ENCODE measurements around the gene PATJ.
"Not testable (repeated sequence)": the region's sequence is repeated elsewhere in the genome, so short reads cannot be mapped to it uniquely, and the experiment has no call there.

Gene PATJ

DNA sequence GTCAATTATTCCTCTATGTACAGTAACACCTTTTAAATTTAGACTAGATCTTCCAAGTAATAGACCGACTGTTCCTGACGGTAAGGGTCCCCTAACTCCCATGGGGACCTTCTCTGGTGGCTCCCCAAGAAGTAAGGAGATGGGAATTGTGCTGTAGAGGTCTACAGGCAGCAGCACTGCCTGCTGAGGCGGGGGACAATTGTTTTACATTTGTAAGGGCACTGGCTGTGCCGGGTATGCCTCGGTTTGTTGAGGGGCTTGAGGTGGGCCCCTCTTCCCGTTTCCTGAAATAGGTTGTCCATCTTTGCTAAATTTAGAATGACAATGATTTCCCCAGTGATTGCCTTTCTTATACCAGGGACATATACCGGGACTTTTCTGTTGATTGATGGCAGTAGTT lies 439.3 kb downstream of the PATJ start:
- DNase-seq: no peak

- not testable (repeated sequence) for DNase-seq
Observed at GRCh38 chr1:62182157-62182556, 439.9 kb downstream of the PATJ start.

- DNase-seq: not testable (repeated sequence)
Observed at GRCh38 chr1:62183164-62184020, 441.1 kb downstream of the PATJ start.

GRCh38 chr1:62184336-62184735 lies 442.1 kb downstream of the PATJ start:
- no peak for DNase-seq

DNA sequence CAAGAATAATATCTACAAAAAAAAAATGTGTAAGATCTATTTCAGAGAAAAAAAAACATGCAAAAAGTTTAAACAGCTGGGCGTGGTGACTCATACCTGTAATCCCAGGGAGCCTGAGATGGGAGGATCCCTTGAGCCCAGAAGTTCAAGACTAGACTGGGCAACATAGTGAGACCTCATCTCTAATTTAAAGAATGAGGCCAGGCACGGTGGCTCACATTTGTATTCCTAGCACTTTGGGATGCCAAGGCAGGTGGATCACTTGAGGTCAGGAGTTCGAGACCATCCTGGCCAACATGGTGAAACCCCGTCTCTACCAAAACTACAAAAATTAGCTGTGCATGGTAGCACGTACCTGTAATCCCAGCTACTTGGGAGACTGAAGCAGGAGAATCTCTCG lies 443.0 kb downstream of the PATJ start:
- DNase-seq: not testable (repeated sequence)

DNA sequence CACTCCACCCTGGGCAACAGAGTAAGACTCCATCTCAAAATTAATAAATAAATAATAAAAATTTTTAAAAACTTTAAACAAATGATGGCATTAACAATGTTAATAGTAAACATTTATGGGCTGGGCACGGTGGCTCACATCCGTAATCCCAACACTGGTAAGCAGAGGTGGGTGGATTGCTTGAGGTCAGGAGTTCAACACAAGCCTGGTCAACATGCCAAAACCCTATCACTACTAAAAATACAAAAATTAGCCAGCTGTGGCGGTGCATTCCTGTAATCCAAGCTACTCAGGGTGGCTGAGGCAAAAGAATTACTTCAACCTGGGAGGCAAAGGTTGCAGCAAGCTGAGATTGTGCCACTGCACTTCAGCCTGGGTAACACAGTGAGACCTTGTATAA lies 443.4 kb downstream of the PATJ start:
- DNase-seq: no peak

GRCh38 chr1:62187548-62187947 lies 445.3 kb downstream of the PATJ start:
- no peak for DNase-seq

GRCh38 chr1:62188111-62188510 lies 445.8 kb downstream of the PATJ start:
- no peak for DNase-seq

DNA sequence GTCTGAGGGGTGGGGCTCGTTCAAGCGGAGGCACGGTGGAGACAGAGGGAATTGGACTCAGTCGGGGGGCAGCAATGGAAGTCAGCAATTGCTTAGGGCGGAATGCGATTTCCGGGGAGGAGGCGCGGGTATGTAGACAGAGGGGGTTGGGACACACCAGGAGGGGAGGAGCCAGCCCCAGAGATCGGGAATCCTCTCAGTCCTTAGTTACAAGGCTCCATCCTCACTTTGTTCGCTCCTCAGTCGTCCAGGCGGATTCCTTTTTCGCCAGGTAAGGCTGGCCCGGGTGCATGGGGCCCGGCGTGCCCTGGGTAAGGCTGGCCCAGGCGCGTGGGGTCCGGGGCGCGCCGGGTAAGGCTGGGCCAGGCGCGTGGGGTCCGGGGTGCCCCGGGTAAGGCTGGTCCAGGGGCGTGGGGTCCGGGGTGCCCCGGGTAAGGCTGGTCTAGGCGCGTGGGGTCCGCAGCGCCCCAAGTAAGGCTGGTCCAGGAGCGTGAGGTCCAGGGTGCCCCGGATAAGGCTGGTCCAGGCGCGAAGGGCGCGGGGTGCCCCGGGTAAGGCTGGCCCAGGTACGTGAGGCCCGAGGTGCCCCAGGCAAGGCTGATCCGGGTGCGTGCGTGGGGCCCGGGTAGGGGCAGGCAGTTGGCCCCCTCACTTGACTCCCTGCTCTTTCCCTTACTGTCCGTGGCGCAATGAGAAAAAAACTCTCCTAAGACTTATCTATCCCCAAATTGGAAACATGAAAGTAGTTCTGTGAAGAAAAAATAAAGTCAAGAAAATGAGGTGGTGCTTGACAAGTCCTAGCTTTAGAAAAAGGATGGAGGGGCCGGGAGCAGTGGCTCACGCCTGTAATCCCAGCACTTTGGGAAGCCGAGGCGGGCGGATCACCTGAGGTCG lies 452.6 kb downstream of the PATJ start, which contains the start of gene L1TD1:
L1TD1 (plus strand) TSS at position 199 of the 894 bp plus-strand sequence. CDS start 11,780 bp downstream, outside the sequence.
- DNase-seq: no peak

DNA sequence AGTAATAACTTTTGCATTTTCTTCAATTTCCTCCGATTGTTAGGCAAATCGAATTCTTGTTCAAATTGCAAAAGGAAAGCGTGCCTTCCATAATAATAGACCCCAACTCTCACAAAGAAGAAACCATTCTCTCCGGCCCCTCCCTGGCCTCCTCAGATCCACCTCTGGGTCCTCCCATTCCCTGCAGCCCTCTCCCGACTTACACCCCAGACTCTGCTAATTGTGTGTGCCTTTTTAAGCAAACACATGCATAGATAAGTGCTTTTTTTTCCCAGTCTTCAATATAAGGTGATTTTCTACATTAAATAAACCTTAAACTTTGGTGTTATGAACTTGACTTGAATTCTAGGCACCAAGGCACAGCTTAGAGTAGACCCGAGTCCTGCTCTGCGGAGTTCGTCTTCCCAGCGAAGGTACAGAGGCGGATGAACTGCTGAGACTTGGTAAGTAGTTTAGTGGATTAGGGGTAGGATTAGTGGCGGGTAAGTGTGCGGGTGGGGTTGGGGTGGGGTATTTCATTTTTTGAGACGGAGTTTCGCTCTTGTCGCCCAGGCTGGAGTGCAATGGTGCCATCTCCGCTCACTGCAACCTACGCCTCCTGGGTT lies 453.9 kb downstream of the PATJ start:
- no peak for DNase-seq

DNA sequence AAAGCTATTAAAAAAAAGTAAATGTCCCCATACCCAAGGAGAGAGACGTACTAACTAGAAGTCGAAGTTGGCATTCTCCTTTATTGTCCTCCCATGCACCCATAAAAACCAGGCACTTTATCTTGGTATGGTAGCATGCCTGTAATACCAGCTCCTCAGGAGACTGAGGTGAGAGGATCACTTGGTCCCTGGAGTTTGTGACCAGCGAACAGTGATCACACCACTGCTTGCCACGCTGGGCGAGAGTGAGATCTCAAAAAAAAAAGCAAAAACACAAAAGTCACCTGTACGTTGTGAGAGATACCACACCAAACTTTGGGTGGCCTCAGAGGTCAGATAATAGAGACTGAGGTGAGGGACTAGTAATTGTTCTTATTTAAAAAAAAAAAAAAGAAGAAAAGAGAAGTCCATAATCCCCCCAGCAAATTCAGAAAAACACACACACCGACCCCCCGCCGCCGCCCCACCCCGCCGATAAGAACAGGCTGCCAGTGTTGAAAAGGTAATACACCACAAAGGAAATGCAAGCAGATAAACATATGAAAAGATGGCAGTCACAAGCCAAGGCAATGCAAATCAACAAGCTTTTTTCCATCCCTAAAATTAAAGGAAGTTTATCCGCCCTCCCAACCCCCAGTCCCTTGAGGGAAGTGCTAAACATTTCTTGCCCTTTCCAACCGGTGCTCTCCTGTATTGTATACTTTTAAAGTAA lies 455.9 kb downstream of the PATJ start:
- no peak for DNase-seq

GRCh38 chr1:62198781-62199125 lies 456.5 kb downstream of the PATJ start:
- DNase-seq: no peak

DNA sequence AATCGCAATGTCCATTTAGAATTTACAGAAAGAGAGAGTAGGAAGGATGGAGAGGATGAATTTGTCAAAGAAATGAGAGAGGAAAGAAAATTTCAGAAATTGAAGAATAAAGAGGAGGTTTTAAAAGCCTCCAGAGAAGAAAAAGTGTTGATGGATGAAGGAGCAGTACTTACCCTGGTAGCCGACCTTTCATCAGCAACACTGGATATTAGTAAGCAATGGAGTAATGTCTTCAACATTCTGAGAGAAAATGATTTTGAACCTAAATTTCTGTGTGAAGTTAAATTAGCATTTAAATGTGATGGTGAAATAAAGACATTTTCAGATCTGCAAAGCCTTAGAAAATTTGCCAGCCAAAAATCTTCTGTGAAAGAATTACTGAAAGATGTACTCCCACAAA lies 464.9 kb downstream of the PATJ start:
- no peak for DNase-seq

GRCh38 chr1:62208087-62208486 lies 465.8 kb downstream of the PATJ start:
- no peak for DNase-seq

DNA sequence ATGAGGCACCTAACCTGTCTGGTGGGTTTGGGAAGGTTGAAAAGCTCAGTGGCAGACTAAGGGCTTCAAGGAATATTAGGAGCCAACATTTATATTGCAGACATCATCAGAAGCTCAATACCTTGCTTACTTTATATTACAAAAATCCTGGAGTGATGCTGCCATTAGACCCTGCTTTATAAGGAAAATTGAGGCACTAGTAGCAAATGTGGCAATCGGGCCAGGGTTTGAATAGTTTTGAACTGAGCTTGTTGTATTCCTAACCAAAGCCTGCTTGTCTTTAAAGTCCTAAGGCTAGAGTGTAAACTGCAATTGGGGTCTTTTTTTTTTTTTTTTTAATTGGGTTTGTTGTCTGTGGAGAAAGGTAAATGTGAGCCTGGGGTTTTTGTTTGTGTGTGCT lies 466.7 kb downstream of the PATJ start:
- DNase-seq: no peak

- DNase-seq: no peak
Observed at GRCh38 chr1:62209931-62210595, 467.8 kb downstream of the PATJ start.

GRCh38 chr1:62210960-62211359 lies 468.7 kb downstream of the PATJ start:
- no peak for DNase-seq

- DNase-seq: no peak
Observed at GRCh38 chr1:62212411-62212810, 470.1 kb downstream of the PATJ start.

- no peak for DNase-seq
Observed at GRCh38 chr1:62213075-62213914, 471.0 kb downstream of the PATJ start.

- no peak for DNase-seq
Observed at GRCh38 chr1:62218604-62219003, 476.3 kb downstream of the PATJ start.

- not testable (repeated sequence) for DNase-seq
Observed at GRCh38 chr1:62220456-62220855, 478.2 kb downstream of the PATJ start.

All from NK-92 treated with Interleukin-12 subunit alpha and Interleukin-12 subunit beta, amount 100 ng/mL, for 24 hours (cell line).